ENCODE results near the gene SSNA1. TPM values are rescaled to one million over a fixed set of nuclear protein-coding genes. Genes with fewer than 3 reads are reported as not detected.
A peak's percentile ranks its signal among the peaks of the same experiment; 100 is the strongest.

Gene SSNA1
- total RNA-seq, 1 experiment from 2014 or later: 62.3 TPM

- no peaks in the 10 kb centered on the region for H3K9me3 Mint-ChIP-seq (ENCODE audit: unreplicated experiment)
- intact Hi-C loops (cut with micrococcal nuclease; ENCODE audit: unreplicated experiment): loop anchor here (1.0 to 2.0 kb wide), 4 partner anchors 9 to 110 kb away; partner anchors contain the start of genes ANAPC2 and SSNA1
- Histone ChIP-seq H3K4me1 (peaks cover 38% of the 10 kb centered on the region), H3K36me3 (ENCODE audit: control insufficient read depth, insufficient read depth, low read length) (no peaks in the 10 kb centered on the region), H3K9me3 (no peaks in the 10 kb centered on the region), H3K27me3 (replicated peaks; ENCODE audit: control insufficient read depth, insufficient read depth, low read length) (no peaks in the 10 kb centered on the region), H3K4me3 (ENCODE audit: low read depth, low read length) (no peak within 1 kb of the TSS)
- no TSS peak for BruUV-seq (replicated peaks)
- TF ChIP-seq CTCF (IDR thresholded peaks at IDR 0.05; ENCODE audit: insufficient read depth in 1 of 2, low read depth in 1 of 2, low read length in 1 of 2, severe bottlenecking in 1 of 2, unreplicated experiment in 1 of 2): peak; percentile 79 to 90
- peak within 1 kb of the TSS; percentile 64 for H3K27ac Mint-ChIP-seq (ENCODE audit: unreplicated experiment)
- peaks cover 13% of the 10 kb centered on the region for H3K4me1 Mint-ChIP-seq (ENCODE audit: low read depth, unreplicated experiment)
- H3K4me3 Mint-ChIP-seq (ENCODE audit: unreplicated experiment): no peak within 1 kb of the TSS
- DNase-seq: peak; percentile 87 to 88
- POLR2A ChIA-PET: interaction anchor here (0.6 to 1.0 kb wide), 3 partner anchors 9 to 67 kb away, joined by 3 to 6 read pairs (median 3); no protein-coding TSS in a partner anchor
- peaks cover 11% of the 10 kb centered on the region for H3K36me3 Mint-ChIP-seq (ENCODE audit: insufficient read depth, unreplicated experiment)
- no peaks in the 10 kb centered on the region for H3K27me3 Mint-ChIP-seq (ENCODE audit: insufficient read depth, unreplicated experiment)
- CTCF ChIA-PET: interaction anchor here (0.6 to 2.4 kb wide), 13 partner anchors 9 to 181 kb away, joined by 3 to 20 read pairs (median 6); partner anchors contain the start of genes ANAPC2, LRRC26 and SSNA1
Observed at GRCh38 chr9:137227054-137227852, 38.8 kb downstream of the SSNA1 start, which contains the start of gene RNF224. RNF224 (plus strand) TSS chr9:137227502; CDS start chr9:137228336, 834 bp downstream.

- intact Hi-C loops (cut with micrococcal nuclease; ENCODE audit: unreplicated experiment): loop anchor here (1.0 to 2.0 kb wide), 4 partner anchors 8 to 111 kb away; partner anchors contain the start of genes ANAPC2 and SSNA1
- no peak for TF ChIP-seq CTCF (IDR thresholded peaks at IDR 0.05; ENCODE audit: insufficient read depth in 1 of 2, low read depth in 1 of 2, low read length in 1 of 2, severe bottlenecking in 1 of 2, unreplicated experiment in 1 of 2)
- Histone ChIP-seq H3K4me1 (peaks cover 38% of the 10 kb centered on the region), H3K27me3 (replicated peaks; ENCODE audit: control insufficient read depth, insufficient read depth, low read length) (no peaks in the 10 kb centered on the region), H3K9me3 (no peaks in the 10 kb centered on the region), H3K4me3 (ENCODE audit: low read depth, low read length) (no peak overlapping the region), H3K36me3 (ENCODE audit: control insufficient read depth, insufficient read depth, low read length) (no peaks in the 10 kb centered on the region)
- POLR2A ChIA-PET: interaction anchor here (1.0 kb wide), 1 partner anchor 9 kb away, joined by 3 read pairs; no protein-coding TSS in a partner anchor
- Mint-ChIP-seq H3K9me3 (ENCODE audit: unreplicated experiment) (no peaks in the 10 kb centered on the region), H3K27me3 (ENCODE audit: insufficient read depth, unreplicated experiment) (no peaks in the 10 kb centered on the region), H3K4me1 (ENCODE audit: low read depth, unreplicated experiment) (peaks cover 13% of the 10 kb centered on the region), H3K36me3 (ENCODE audit: insufficient read depth, unreplicated experiment) (peaks cover 8% of the 10 kb centered on the region), H3K4me3 (ENCODE audit: unreplicated experiment) (no peak overlapping the region), H3K27ac (ENCODE audit: unreplicated experiment) (no peak overlapping the region)
- DNase-seq: no peak
- CTCF ChIA-PET: interaction anchor here (0.6 to 2.4 kb wide), 13 partner anchors 9 to 181 kb away, joined by 3 to 20 read pairs (median 6); partner anchors contain the start of genes ANAPC2, LRRC26 and SSNA1
- BruUV-seq (replicated peaks): no TSS peak
Observed at GRCh38 chr9:137227853-137228505, 39.5 kb downstream of the SSNA1 start.

GRCh38 chr9:137228506-137228967 is 40.1 kb downstream of the SSNA1 start:
- H3K27me3 ChIP-seq (replicated peaks; ENCODE audit: control insufficient read depth, insufficient read depth, low read length): no peaks in the 10 kb centered on the region
- Mint-ChIP-seq H3K4me1 (ENCODE audit: low read depth, unreplicated experiment) (peaks cover 13% of the 10 kb centered on the region), H3K27ac (ENCODE audit: unreplicated experiment) (no peak overlapping the region), H3K9me3 (ENCODE audit: unreplicated experiment) (no peaks in the 10 kb centered on the region), H3K4me3 (ENCODE audit: unreplicated experiment) (no peak overlapping the region), H3K27me3 (ENCODE audit: insufficient read depth, unreplicated experiment) (no peaks in the 10 kb centered on the region), H3K36me3 (ENCODE audit: insufficient read depth, unreplicated experiment) (peaks cover 2% of the 10 kb centered on the region)
- no peak overlapping the region for H3K4me3 ChIP-seq (ENCODE audit: low read depth, low read length)
- no peak for DNase-seq
- H3K9me3 ChIP-seq: no peaks in the 10 kb centered on the region
- intact Hi-C loops (cut with micrococcal nuclease; ENCODE audit: unreplicated experiment): no loop called here
- POLR2A ChIA-PET: no interaction called here
- BruUV-seq (replicated peaks): no TSS peak
- no peaks in the 10 kb centered on the region for H3K36me3 ChIP-seq (ENCODE audit: control insufficient read depth, insufficient read depth, low read length)
- CTCF ChIA-PET: interaction anchor here (1.7 kb wide), 1 partner anchor 14 kb away, joined by 8 read pairs; no protein-coding TSS in a partner anchor
- no peak for TF ChIP-seq CTCF (IDR thresholded peaks at IDR 0.05; ENCODE audit: insufficient read depth in 1 of 2, low read depth in 1 of 2, low read length in 1 of 2, severe bottlenecking in 1 of 2, unreplicated experiment in 1 of 2)
- peaks cover 38% of the 10 kb centered on the region for H3K4me1 ChIP-seq

Data from Caco-2 (cell line).